ENCODE data around the gene IL36A.

Gene IL36A

DNA sequence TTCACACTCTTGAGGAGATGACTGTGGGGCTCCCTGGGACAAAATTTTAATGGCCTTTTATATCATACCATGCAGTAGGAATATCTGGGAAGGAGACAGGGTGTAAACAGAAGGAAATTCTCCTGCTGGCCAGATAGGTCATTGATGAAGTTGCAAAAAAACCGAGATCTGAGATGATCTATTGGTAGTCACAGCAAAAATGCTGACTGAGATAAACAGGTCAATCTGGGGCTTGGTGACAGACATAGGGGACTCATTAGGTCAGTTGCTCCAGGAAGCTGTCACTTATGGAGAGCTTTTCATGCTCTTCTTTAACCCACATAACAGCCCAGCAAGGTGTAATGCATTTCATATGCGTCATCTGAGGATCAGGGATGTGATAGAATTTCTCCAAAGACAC lies 2.6 kb upstream of the IL36A start:
- no peak for DNase-seq (ENCODE audit: low spot score)
- no peak for TF ChIP-seq CTCF (IDR thresholded peaks at IDR 0.05; ENCODE audit: extremely low read depth, missing control alignments)

DNA sequence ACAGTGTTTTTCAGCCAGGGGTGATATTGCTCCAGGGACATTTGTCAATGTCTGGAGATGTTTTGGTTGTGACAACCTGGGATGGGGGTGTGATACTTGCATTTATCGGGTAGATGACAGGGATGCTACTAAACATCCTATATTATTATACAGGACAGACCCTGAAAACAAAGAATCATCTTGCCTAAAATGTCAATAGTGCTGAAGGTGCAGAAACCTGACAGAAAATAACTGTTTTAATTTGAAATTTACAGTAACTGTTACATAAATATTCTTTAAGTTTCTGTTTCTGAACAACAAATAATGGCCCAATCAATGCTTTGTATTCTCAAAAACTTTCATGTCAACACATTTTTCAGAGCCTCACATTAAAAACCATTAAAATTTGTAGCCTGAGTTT lies 2.0 kb downstream of the IL36A start:
- TF ChIP-seq CTCF (IDR thresholded peaks at IDR 0.05; ENCODE audit: extremely low read depth, missing control alignments) = no peak
- DNase-seq (ENCODE audit: low spot score) = no peak

DNA sequence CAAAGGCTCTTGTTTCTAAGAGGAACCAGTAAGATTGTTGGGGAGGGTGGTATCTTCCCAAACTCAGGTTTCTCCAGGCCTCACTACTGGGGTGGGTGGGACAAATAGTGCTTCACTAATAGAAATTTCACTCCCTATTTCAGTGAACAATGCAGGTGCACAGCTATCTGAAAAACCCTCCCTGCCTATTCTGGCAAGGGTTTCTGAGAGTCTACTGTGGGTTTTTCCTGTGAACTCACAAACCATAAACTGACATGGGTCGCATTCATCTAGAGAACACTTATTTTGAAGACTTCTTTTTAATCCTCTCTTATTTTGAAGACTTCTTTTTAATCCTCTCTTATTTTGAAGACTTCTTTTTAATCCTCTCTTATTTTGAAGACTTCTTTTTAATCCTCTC lies 4.4 kb downstream of the IL36A start:
- TF ChIP-seq CTCF (IDR thresholded peaks at IDR 0.05; ENCODE audit: extremely low read depth, missing control alignments) = no peak
- no peak for DNase-seq (ENCODE audit: low spot score)

- DNase-seq (ENCODE audit: low spot score) = no peak
- no peak for TF ChIP-seq CTCF (IDR thresholded peaks at IDR 0.05; ENCODE audit: extremely low read depth, missing control alignments)
These were observed 4.8 kb downstream of the IL36A start for GRCh38 chr2:113010088-113010487.

- no peak for TF ChIP-seq CTCF (IDR thresholded peaks at IDR 0.05; ENCODE audit: extremely low read depth, missing control alignments)
- DNase-seq (ENCODE audit: low spot score) = no peak
These were observed 5.8 kb downstream of the IL36A start for GRCh38 chr2:113011108-113011507.

- no peak for TF ChIP-seq CTCF (IDR thresholded peaks at IDR 0.05; ENCODE audit: extremely low read depth, missing control alignments)
- DNase-seq (ENCODE audit: low spot score) = no peak
These were observed 7.4 kb downstream of the IL36A start for GRCh38 chr2:113012436-113013335.

DNA sequence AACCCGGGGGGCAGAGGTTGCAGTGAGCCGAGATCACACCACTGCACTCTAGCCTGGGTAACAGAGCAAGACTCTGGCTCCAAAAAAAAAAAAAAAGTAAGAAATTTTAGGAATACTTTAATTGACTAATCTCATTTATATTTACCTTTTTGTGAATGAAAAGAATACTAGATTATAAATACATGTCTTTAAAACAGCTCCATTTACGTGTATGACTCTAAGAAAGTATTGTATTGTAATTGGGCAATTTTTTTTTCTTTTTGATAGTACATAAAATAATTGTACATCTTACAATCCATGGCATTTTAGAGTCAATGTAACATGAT lies 8.0 kb downstream of the IL36A start:
- no peak for TF ChIP-seq CTCF (IDR thresholded peaks at IDR 0.05; ENCODE audit: extremely low read depth, missing control alignments)
- no peak for DNase-seq (ENCODE audit: low spot score)

Data from GM20000 (cell line).